H1 (cell line): ENCODE results near the gene LRP3. TPM values are rescaled to one million over a fixed set of nuclear protein-coding genes. Genes with fewer than 3 reads are reported as not detected.

Experiments
- CTCF ChIA-PET: fragments of 300-600 bp; sonication (Branson Sonifier 250); formaldehyde crosslinking; loops from one replicate; lab custom pipeline; 2021; ENCODE audit not compliant: partially characterized antibody; lab: Charles Lee
- POLR2A ChIA-PET: fragments of 300-600 bp; sonication (Branson Sonifier 250); formaldehyde crosslinking; loops from one replicate; lab custom pipeline; 2021; ENCODE audit warnings: inconsistent platforms; ENCODE audit not compliant: partially characterized antibody; lab: Charles Lee
- DNase-seq, 2 experiments: peaks; one replicate each; pipeline versions ENCODE4 v3.0.0 to v3.0.0-alpha.2; 2010 to 2022; ENCODE audit warnings: low spot score in 2 of 2, low read depth in 1 of 2, mixed read lengths in 1 of 2
- FAIRE-seq: peaks from 2 replicates; lab custom pipeline; 2011; peaks lifted over from hg19 to GRCh38; lab: Jason Lieb, UNC
- H2AFZ ChIP-seq: 2 replicates; pipeline ENCODE4 v1.8.1; 2012; ENCODE audit warnings: low read length, inconsistent platforms
- H2AK5ac ChIP-seq: 2 replicates; pipeline ENCODE4 v1.6.1; 2013; ENCODE audit warnings: low read depth, low read length
- H2BK120ac ChIP-seq: replicated peaks from 2 replicates; pipeline ENCODE3; 2013; ENCODE audit warnings: low read depth, low read length, inconsistent platforms
- H2BK12ac ChIP-seq: 2 replicates; pipeline ENCODE4 v1.6.1; 2013; ENCODE audit warnings: low read depth, low read length
- H2BK15ac ChIP-seq: 2 replicates; pipeline ENCODE4 v1.6.1; 2013; ENCODE audit warnings: low read length
- H2BK20ac ChIP-seq: 2 replicates; pipeline ENCODE4 v1.6.1; 2013; ENCODE audit warnings: low read length
- H2BK5ac ChIP-seq: 2 replicates; pipeline ENCODE4 v1.6.1; 2013; ENCODE audit warnings: low read depth, low read length
- H3K14ac ChIP-seq: 2 replicates; pipeline ENCODE4 v1.6.1; 2013; ENCODE audit warnings: inconsistent platforms; ENCODE audit not compliant: insufficient read length
- H3K18ac ChIP-seq: 2 replicates; pipeline ENCODE4 v1.6.1; 2013; ENCODE audit warnings: low read length; ENCODE audit errors: extremely low read depth
- H3K23ac ChIP-seq: 2 replicates; pipeline ENCODE4 v1.6.1; 2013; ENCODE audit warnings: inconsistent platforms; ENCODE audit not compliant: insufficient read length
- H3K23me2 ChIP-seq: 2 replicates; pipeline ENCODE4 v1.6.1; 2013; ENCODE audit warnings: low read depth, low read length
- H3K27ac ChIP-seq: 2 replicates; pipeline ENCODE4 v1.6.1; 2011; ENCODE audit warnings: low read depth, low read length, inconsistent platforms
- H3K27me3 ChIP-seq, 4 experiments: replicated peaks in 1 of 4; 1 replicate in 1 of 4; 2 replicates in 3 of 4; pipeline versions ENCODE4 v1.6.1 to v1.8.1; 2011 to 2013; ENCODE audit warnings: low read length in 3 of 4, mild to moderate bottlenecking in 3 of 4, inconsistent platforms in 2 of 4, mixed read lengths in 2 of 4, moderate library complexity in 1 of 4; ENCODE audit not compliant: control insufficient read depth in 3 of 4, insufficient read depth in 3 of 4; ENCODE audit errors: extremely low read depth in 1 of 4
- H3K36me3 ChIP-seq, 4 experiments: 2 replicates each; pipeline versions ENCODE4 v1.6.1 to v1.8.1; 2011 to 2013; ENCODE audit warnings: mild to moderate bottlenecking in 4 of 4, low read length in 3 of 4, moderate library complexity in 2 of 4, control low read depth in 1 of 4, inconsistent platforms in 1 of 4; ENCODE audit not compliant: insufficient read depth in 4 of 4, control insufficient read depth in 2 of 4
- H3K4ac ChIP-seq: replicated peaks from 2 replicates; pipeline ENCODE3; 2013; ENCODE audit warnings: low read length, low read depth, mixed read lengths, inconsistent platforms; ENCODE audit not compliant: insufficient read length
- H3K4me1 ChIP-seq, 4 experiments: replicated peaks in 1 of 4; 1 replicate in 1 of 4; 2 replicates in 3 of 4; pipeline versions ENCODE4 v1.6.1 to v1.8.1; 2011 to 2013; ENCODE audit warnings: low read length in 3 of 4, inconsistent platforms in 2 of 4, mixed read lengths in 1 of 4; ENCODE audit not compliant: insufficient read depth in 4 of 4, control insufficient read depth in 3 of 4
- H3K4me2 ChIP-seq, 2 experiments: 2 replicates each; pipeline versions ENCODE4 v1.6.1 to v1.8.1; 2011 to 2013; ENCODE audit warnings: low read depth in 2 of 2, low read length in 2 of 2, control low read depth in 1 of 2, inconsistent platforms in 1 of 2, mild to moderate bottlenecking in 1 of 2; ENCODE audit not compliant: insufficient read depth in 1 of 2
- H3K4me3 ChIP-seq, 4 experiments: fragments of 200-600, 300-600 bp in 1 of 4; sonication (generic), shearing (Covaris generic), sonication (Bioruptor Twin) in 1 of 4; 2 replicates each; pipeline versions ENCODE4 v1.5.1 to v1.8.1; 2011 to 2016; ENCODE audit warnings: low read length in 4 of 4, low read depth in 3 of 4, control low read depth in 2 of 4, inconsistent platforms in 2 of 4, mild to moderate bottlenecking in 2 of 4, mixed read lengths in 1 of 4, moderate library complexity in 1 of 4; ENCODE audit not compliant: insufficient read depth in 2 of 4; ENCODE audit errors: extremely low read depth in 1 of 4
- H3K56ac ChIP-seq: replicated peaks from 2 replicates; pipeline ENCODE3; 2013; ENCODE audit warnings: low read depth, mild to moderate bottlenecking, mixed read lengths, low read length, inconsistent platforms; ENCODE audit not compliant: insufficient read length
- H3K79me1 ChIP-seq: 2 replicates; pipeline ENCODE4 v1.6.1; 2013; ENCODE audit warnings: low read depth, low read length, control low read depth
- H3K79me2 ChIP-seq, 2 experiments: 2 replicates each; pipeline versions ENCODE4 v1.6.1 to v1.8.1; 2012 to 2013; ENCODE audit warnings: low read length in 2 of 2, mild to moderate bottlenecking in 2 of 2, inconsistent platforms in 1 of 2; ENCODE audit not compliant: insufficient read depth in 2 of 2, control insufficient read depth in 1 of 2
- H3K9ac ChIP-seq, 4 experiments: replicated peaks in 1 of 4; 1 replicate in 1 of 4; 2 replicates in 3 of 4; pipeline versions ENCODE4 v1.6.1 to v1.8.1; 2011 to 2013; ENCODE audit warnings: low read depth in 3 of 4, low read length in 3 of 4, control low read depth in 2 of 4, mild to moderate bottlenecking in 2 of 4, moderate library complexity in 2 of 4, inconsistent platforms in 1 of 4; ENCODE audit errors: extremely low read depth in 1 of 4
- H3K9me3 ChIP-seq, 2 experiments: 2 replicates each; pipeline versions ENCODE4 v1.6.1 to v1.8.1; 2012 to 2013; ENCODE audit warnings: mild to moderate bottlenecking in 2 of 2, moderate library complexity in 2 of 2, control low read depth in 1 of 2, inconsistent platforms in 1 of 2, low read depth in 1 of 2, low read length in 1 of 2, mixed read lengths in 1 of 2; ENCODE audit not compliant: insufficient read depth in 2 of 2
- H4K20me1 ChIP-seq, 2 experiments: replicated peaks in 1 of 2; 2 replicates each; pipeline versions ENCODE3 to v1.8.1; 2011 to 2013; ENCODE audit warnings: inconsistent platforms in 2 of 2, low read length in 2 of 2, mild to moderate bottlenecking in 1 of 2; ENCODE audit not compliant: insufficient read depth in 2 of 2, control insufficient read depth in 1 of 2
- H4K5ac ChIP-seq: 2 replicates; pipeline ENCODE4 v1.6.1; 2013; ENCODE audit warnings: low read length, low read depth, mixed read lengths, inconsistent platforms; ENCODE audit not compliant: insufficient read length
- H4K8ac ChIP-seq: 2 replicates; pipeline ENCODE4 v1.8.0; 2013; ENCODE audit warnings: mild to moderate bottlenecking, moderate library complexity, low read length, inconsistent platforms; ENCODE audit not compliant: insufficient read depth; ENCODE audit errors: extremely low read depth
- H4K91ac ChIP-seq: replicated peaks from 2 replicates; pipeline ENCODE3; 2013; ENCODE audit warnings: low read length, mixed read lengths, inconsistent platforms; ENCODE audit not compliant: insufficient read length
- CEBPB ChIP-seq: IDR thresholded peaks from 2 replicates; pipeline ENCODE4 v1.6.1; 2012; ENCODE audit warnings: low read depth, low read length
- CTCF ChIP-seq, 3 experiments: IDR thresholded peaks; 1 replicate in 2 of 3; 2 replicates in 1 of 3; pipeline versions ENCODE4 v1.5.1 to v1.6.1; 2011; ENCODE audit warnings: low read length in 3 of 3, mild to moderate bottlenecking in 3 of 3, inconsistent platforms in 2 of 3, low read depth in 1 of 3, moderate library complexity in 1 of 3; ENCODE audit not compliant: insufficient read depth in 1 of 3; ENCODE audit errors: control extremely low read depth in 1 of 3
- HDAC6 ChIP-seq: IDR thresholded peaks from one replicate; pipeline ENCODE4 v1.7.1; 2012; ENCODE audit warnings: low read depth, mild to moderate bottlenecking, inconsistent platforms, low read length, moderate library complexity
- SAP30 ChIP-seq: fragments of 300-600 bp; sonication (generic); IDR thresholded peaks from 2 replicates; pipeline ENCODE4 v1.7.1; 2012; ENCODE audit warnings: low read length, moderate library complexity, mild to moderate bottlenecking, inconsistent platforms; ENCODE audit not compliant: insufficient read depth, insufficient replicate concordance
- WGBS, 2 experiments: shearing (Covaris generic) in 1 of 2; methylation state at CpG; one replicate each; pipeline versions ENCODE4 v1.1.6 to v1.1.7; 2013 to 2015; ENCODE audit warnings: low lambda C conversion rate in 2 of 2, mixed read lengths in 2 of 2, inconsistent platforms in 1 of 2, low coverage in 1 of 2, missing lambda C conversion rate in 1 of 2; ENCODE audit not compliant: insufficient replicate concordance in 2 of 2, insufficient coverage in 1 of 2, insufficient read length in 1 of 2; ENCODE audit errors: extremely low coverage in 1 of 2, missing lambda C conversion rate in 1 of 2; 5-methylcytosine and 5-hydroxymethylcytosine counted together
- polyA plus RNA-seq, 7 experiments: library from polyadenylated mRNA; depleted of rRNA in 3 of 7; stranded (reverse) in 5 of 7; unstranded in 2 of 7; fragments of >200 nt in 5 of 7; fragments of 200-250 nt in 2 of 7; gene quantifications; 1 replicate in 5 of 7; 2 replicates in 1 of 7; 4 replicates in 1 of 7; pipeline versions ENCODE4 v1.2.1 to v1.2.3, GENCODE V29; 2011 to 2013; ENCODE audit warnings: missing spikeins in 2 of 7, mixed read lengths in 2 of 7
- total RNA-seq: library from RNA; stranded (reverse); fragmentation: NEBNext Ultra II Directional; extraction: Animal tissue kit (Norgen Biotek cat#: 25700); gene quantifications from 2 replicates; pipeline ENCODE4 v1.2.1, GENCODE V29; 2021

LRP3 gene
- total and polyA plus RNA-seq, 2 of the 8 experiments (the other 6 are each of a cell fraction or from before 2014, with no cell fraction given) = 30.3 to 33.7 TPM

- H3K4me1 ChIP-seq = peaks cover 0 to 4% (median under 1%) of the 10 kb centered on the region in 4 experiments; a peak in 5 of 7 replicates
- FAIRE-seq (no peak), DNase-seq (no peak)
- H2BK5ac ChIP-seq = no peak overlapping the region
- ChIA-PET CTCF (interaction anchor here (0.6 to 4.6 kb wide), 2 partner anchors 9 to 13 kb away, joined by 3 to 23 read pairs; no protein-coding TSS in a partner anchor), POLR2A (no interaction called here)
- H3K9ac ChIP-seq = no peak overlapping the region
- WGBS, 2 experiments = 89% methylated on average over 19 of the region's 28 CpGs; no CpG with 5 or more reads in 1 of the 2 experiments
- H3K56ac ChIP-seq = no peak overlapping the region
- H3K79me1 ChIP-seq = peaks cover 8% of the 10 kb centered on the region; the same call in 1 of the 2 replicates
- no peak overlapping the region for H3K4ac ChIP-seq
- no peak overlapping the region for H4K5ac ChIP-seq
- H3K27ac ChIP-seq = no peak overlapping the region
- no peak overlapping the region for H3K18ac ChIP-seq
- H4K20me1 ChIP-seq = peaks cover 0 to 12% of the 10 kb centered on the region in 2 experiments
- no peak overlapping the region for H2AK5ac ChIP-seq
- H2BK12ac ChIP-seq = no peak overlapping the region
- H3K4me3 ChIP-seq = no peak overlapping the region
- peaks cover 10% of the 10 kb centered on the region in 2 experiments; a peak in 3 of 4 replicates for H3K9me3 ChIP-seq
- no peak overlapping the region for H3K4me2 ChIP-seq
- no peak overlapping the region for H2BK120ac ChIP-seq
- no peak overlapping the region for H2BK20ac ChIP-seq
- no peaks in the 10 kb centered on the region for H3K79me2 ChIP-seq
- no peak overlapping the region for H4K91ac ChIP-seq
- H2AFZ ChIP-seq = no peak overlapping the region
- H4K8ac ChIP-seq = peak overlapping the region; percentile 42; the same call in 1 of the 2 replicates
- no peak overlapping the region for H2BK15ac ChIP-seq
- H3K14ac ChIP-seq = no peak overlapping the region
- TF ChIP-seq CTCF (IDR thresholded peaks at IDR 0.05; ENCODE audit: control extremely low read depth in 1 of 3, insufficient read depth in 1 of 3, low read depth in 1 of 3, low read length in 3 of 3) (peak in 1 of 3 experiments; percentile 6; a peak in 1 of 4 replicates), CEBPB (peak; percentile 37; the same call in 1 of the 2 replicates), HDAC6 (no peak), SAP30 (no peak)
- peaks cover 13% of the 10 kb centered on the region; the same call in 1 of the 2 replicates for H3K23me2 ChIP-seq
- H3K23ac ChIP-seq = no peak overlapping the region
- H3K36me3 ChIP-seq = no peaks in the 10 kb centered on the region
- H3K27me3 ChIP-seq = no peaks in the 10 kb centered on the region; a peak in 1 of 7 replicates
These were observed 55.0 kb downstream of the LRP3 start for GRCh38 chr19:33248954-33249613.
